ENCODE results near the gene ATP10B. TPM values are rescaled to one million over a fixed set of nuclear protein-coding genes. Genes with fewer than 3 reads are reported as not detected.

Gene ATP10B
- total RNA-seq, 1 donor from 2014 or later = under 0.01 TPM

GRCh38 chr5:160513485-160513884 lies 338.5 kb downstream of the ATP10B start:
- Histone ChIP-seq H3K27me3 (ENCODE audit: control insufficient read depth in 3 of 3, insufficient read depth in 3 of 3, low read length in 3 of 3) (peaks cover 0 to 9% (median 7%) of the 10 kb centered on the region in 3 donors), H3K27ac (ENCODE audit: low read depth, low read length) (no peak overlapping the region), H3K4me1 (ENCODE audit: control insufficient read depth in 3 of 3, insufficient read depth in 3 of 3, low read length in 3 of 3) (no peaks in the 10 kb centered on the region), H3K4me3 (ENCODE audit: low read length in 3 of 3) (no peak overlapping the region), H3K9ac (ENCODE audit: low read depth in 1 of 3, low read length in 3 of 3) (no peak overlapping the region), H3K9me3 (ENCODE audit: control insufficient read depth in 3 of 3, low read length in 3 of 3) (no peaks in the 10 kb centered on the region), H3K36me3 (ENCODE audit: control insufficient read depth in 3 of 3, insufficient read depth in 3 of 3, low read length in 3 of 3) (no peaks in the 10 kb centered on the region)
